HG02981 (cell line): Measurements from ENCODE around the gene CAPZA2.
"Not testable (repeated sequence)": the region's sequence is repeated elsewhere in the genome, so short reads cannot be mapped to it uniquely, and the experiment has no call there.

Experiments used
- ATAC-seq: cut with Tn5 transposase; IDR thresholded peaks from one replicate; pipeline ENCODE4 v1.9.1; 2021; ENCODE audit warnings: mild to moderate bottlenecking, moderate library complexity; ENCODE audit not compliant: unreplicated experiment

The CAPZA2 gene

GRCh38 chr7:116862234-116862950 is at the start of gene CAPZA2:
TSS of gene CAPZA2 (plus strand) at chr7:116862587. CDS start at chr7:116862612, 25 bp downstream.
- peak; percentile 89 for ATAC-seq

GRCh38 chr7:116812860-116813259 is 49.5 kb upstream of the CAPZA2 start:
- no peak for ATAC-seq

GRCh38 chr7:116813371-116813770 is 49.0 kb upstream of the CAPZA2 start:
- ATAC-seq = not testable (repeated sequence)

GRCh38 chr7:116815041-116815440 is 47.3 kb upstream of the CAPZA2 start:
- no peak for ATAC-seq

- ATAC-seq = no peak
Observed at GRCh38 chr7:116820149-116820548, 42.2 kb upstream of the CAPZA2 start.

- not testable (repeated sequence) for ATAC-seq
Observed at GRCh38 chr7:116821647-116822046, 40.7 kb upstream of the CAPZA2 start.

- no peak for ATAC-seq
Observed at GRCh38 chr7:116824449-116824848, 37.9 kb upstream of the CAPZA2 start.

- ATAC-seq = no peak
Observed at GRCh38 chr7:116828281-116828680, 34.1 kb upstream of the CAPZA2 start.

- no peak for ATAC-seq
Observed at GRCh38 chr7:116829041-116829440, 33.3 kb upstream of the CAPZA2 start.

- ATAC-seq = no peak
Observed at GRCh38 chr7:116829493-116829892, 32.9 kb upstream of the CAPZA2 start.

GRCh38 chr7:116832692-116833091 is 29.7 kb upstream of the CAPZA2 start:
- ATAC-seq = no peak

- ATAC-seq = no peak
Observed at GRCh38 chr7:116834815-116835504, 27.4 kb upstream of the CAPZA2 start.

GRCh38 chr7:116836048-116836447 is 26.3 kb upstream of the CAPZA2 start:
- ATAC-seq = no peak

- no peak for ATAC-seq
Observed at GRCh38 chr7:116836911-116837310, 25.5 kb upstream of the CAPZA2 start.

GRCh38 chr7:116837586-116837985 is 24.8 kb upstream of the CAPZA2 start:
- ATAC-seq = no peak

GRCh38 chr7:116840256-116840655 is 22.1 kb upstream of the CAPZA2 start:
- no peak for ATAC-seq

- ATAC-seq = no peak
Observed at GRCh38 chr7:116842371-116842770, 20.0 kb upstream of the CAPZA2 start.

GRCh38 chr7:116843378-116843777 is 19.0 kb upstream of the CAPZA2 start:
- no peak for ATAC-seq

- ATAC-seq = no peak
Observed at GRCh38 chr7:116851175-116851574, 11.2 kb upstream of the CAPZA2 start.

GRCh38 chr7:116851671-116852070 is 10.7 kb upstream of the CAPZA2 start:
- no peak for ATAC-seq

GRCh38 chr7:116854132-116854531 is 8.3 kb upstream of the CAPZA2 start:
- ATAC-seq = no peak

GRCh38 chr7:116857052-116857451 is 5.3 kb upstream of the CAPZA2 start:
- no peak for ATAC-seq
